ENCODE measurements around the gene AAMP. TPM values are rescaled to one million over a fixed set of nuclear protein-coding genes. Genes with fewer than 3 reads are reported as not detected.

AAMP gene
- polyA plus RNA-seq, 1 donor from 2014 or later: 249 TPM

GRCh38 chr2:218226903-218227302 lies 43.0 kb downstream of the AAMP start:
- H3K36me3 ChIP-seq (ENCODE audit: insufficient read depth, low read length): no peaks in the 10 kb centered on the region
- H3K79me2 ChIP-seq (replicated peaks; ENCODE audit: insufficient read depth, low read length): peaks cover 31% of the 10 kb centered on the region
- H3K27ac ChIP-seq (ENCODE audit: low read length): no peak overlapping the region
- H3K9me3 ChIP-seq (ENCODE audit: low read length): no peaks in the 10 kb centered on the region
- TF ChIP-seq SMC3 (conservative IDR thresholded peaks at IDR 0.05; ENCODE audit: poor library complexity) (no peak), RAD21 (conservative IDR thresholded peaks at IDR 0.05) (no peak), REST (IDR thresholded peaks at IDR 0.05; ENCODE audit: borderline replicate concordance) (no peak), EP300 (conservative IDR thresholded peaks at IDR 0.05; ENCODE audit: poor library complexity, severe bottlenecking) (no peak), CTCF (IDR thresholded peaks at IDR 0.05; ENCODE audit: poor library complexity, severe bottlenecking) (no peak), EZH2 (IDR thresholded peaks at IDR 0.05; ENCODE audit: borderline replicate concordance, insufficient read depth, low read length, poor library complexity, severe bottlenecking) (no peak), MXI1 (conservative IDR thresholded peaks at IDR 0.05; ENCODE audit: poor library complexity, severe bottlenecking) (no peak), TAF1 (IDR thresholded peaks at IDR 0.05; ENCODE audit: low read depth) (no peak), POLR2AphosphoS5 (IDR thresholded peaks at IDR 0.05) (no peak)
- no peak overlapping the region for H3K4me3 ChIP-seq (ENCODE audit: low read length)
- H3K4me2 ChIP-seq (ENCODE audit: low read length): no peak overlapping the region
- H3K27me3 ChIP-seq (ENCODE audit: insufficient read depth, low read depth, low read length): no peaks in the 10 kb centered on the region
- H4K20me1 ChIP-seq (ENCODE audit: insufficient read depth): no peaks in the 10 kb centered on the region
- H3K9me2 ChIP-seq (ENCODE audit: insufficient read depth, low read length): no peaks in the 10 kb centered on the region
- no peaks in the 10 kb centered on the region for H3F3A ChIP-seq (ENCODE audit: insufficient read depth, low read length, poor library complexity, severe bottlenecking)
- H2AFZ ChIP-seq (ENCODE audit: low read depth, low read length): no peak overlapping the region
- no peak overlapping the region for H3K9ac ChIP-seq (ENCODE audit: low read length)

GRCh38 chr2:218224186-218224585 lies 45.8 kb downstream of the AAMP start:
- Histone ChIP-seq H3K9ac (ENCODE audit: low read length) (no peak overlapping the region), H3K9me2 (ENCODE audit: insufficient read depth, low read length) (no peaks in the 10 kb centered on the region), H3K4me3 (ENCODE audit: low read length) (no peak overlapping the region), H3K79me2 (replicated peaks; ENCODE audit: insufficient read depth, low read length) (peaks cover 58% of the 10 kb centered on the region), H3K36me3 (ENCODE audit: insufficient read depth, low read length) (no peaks in the 10 kb centered on the region), H2AFZ (ENCODE audit: low read depth, low read length) (no peak overlapping the region), H4K20me1 (ENCODE audit: insufficient read depth) (peaks cover 4% of the 10 kb centered on the region), H3K9me3 (ENCODE audit: low read length) (no peaks in the 10 kb centered on the region), H3K4me2 (ENCODE audit: low read length) (no peak overlapping the region), H3K27ac (ENCODE audit: low read length) (no peak overlapping the region), H3K27me3 (ENCODE audit: insufficient read depth, low read depth, low read length) (no peaks in the 10 kb centered on the region), H3F3A (ENCODE audit: insufficient read depth, low read length, poor library complexity, severe bottlenecking) (no peaks in the 10 kb centered on the region)
- TF ChIP-seq REST (IDR thresholded peaks at IDR 0.05; ENCODE audit: borderline replicate concordance) (no peak), RAD21 (conservative IDR thresholded peaks at IDR 0.05) (no peak), MXI1 (conservative IDR thresholded peaks at IDR 0.05; ENCODE audit: poor library complexity, severe bottlenecking) (no peak), POLR2AphosphoS5 (IDR thresholded peaks at IDR 0.05) (no peak), EZH2 (IDR thresholded peaks at IDR 0.05; ENCODE audit: borderline replicate concordance, insufficient read depth, low read length, poor library complexity, severe bottlenecking) (no peak), TAF1 (IDR thresholded peaks at IDR 0.05; ENCODE audit: low read depth) (no peak), EP300 (conservative IDR thresholded peaks at IDR 0.05; ENCODE audit: poor library complexity, severe bottlenecking) (no peak), CTCF (IDR thresholded peaks at IDR 0.05; ENCODE audit: poor library complexity, severe bottlenecking) (no peak)
